IPS DF 6.9 (cell line): ENCODE results near the gene ARL14EPL.

Source experiments
- DNase-seq: peaks from one replicate; pipeline ENCODE4 v3.0.0-alpha.2; 2013; ENCODE audit warnings: low read depth, low spot score
- H3K27ac ChIP-seq: one replicate; pipeline ENCODE4 v1.5.1; 2013; ENCODE audit warnings: low read length, control low read depth
- H3K27me3 ChIP-seq: 2 replicates; pipeline ENCODE4 v1.6.1; 2013; ENCODE audit warnings: mild to moderate bottlenecking, low read length; ENCODE audit not compliant: control insufficient read depth, insufficient read depth
- H3K36me3 ChIP-seq: 2 replicates; pipeline ENCODE4 v1.6.1; 2013; ENCODE audit warnings: low read length; ENCODE audit not compliant: control insufficient read depth, insufficient read depth
- H3K4me1 ChIP-seq: 2 replicates; pipeline ENCODE4 v1.6.1; 2013; ENCODE audit warnings: low read length; ENCODE audit not compliant: control insufficient read depth, insufficient read depth
- H3K4me3 ChIP-seq: 2 replicates; pipeline ENCODE4 v1.5.1; 2013; ENCODE audit warnings: mild to moderate bottlenecking, low read length
- H3K9me3 ChIP-seq: 2 replicates; pipeline ENCODE4 v1.6.1; 2013; ENCODE audit warnings: low read length, inconsistent platforms; ENCODE audit not compliant: control insufficient read depth, insufficient read depth
- WGBS: extraction: QIAGEN DNeasy Blood & Tissue Kit; methylation state at CpG from one replicate; pipeline ENCODE4 v1.1.7; 2013; ENCODE audit warnings: mixed read lengths, missing lambda C conversion rate; ENCODE audit not compliant: insufficient read length, insufficient coverage; 5-methylcytosine and 5-hydroxymethylcytosine counted together

Gene ARL14EPL

DNA sequence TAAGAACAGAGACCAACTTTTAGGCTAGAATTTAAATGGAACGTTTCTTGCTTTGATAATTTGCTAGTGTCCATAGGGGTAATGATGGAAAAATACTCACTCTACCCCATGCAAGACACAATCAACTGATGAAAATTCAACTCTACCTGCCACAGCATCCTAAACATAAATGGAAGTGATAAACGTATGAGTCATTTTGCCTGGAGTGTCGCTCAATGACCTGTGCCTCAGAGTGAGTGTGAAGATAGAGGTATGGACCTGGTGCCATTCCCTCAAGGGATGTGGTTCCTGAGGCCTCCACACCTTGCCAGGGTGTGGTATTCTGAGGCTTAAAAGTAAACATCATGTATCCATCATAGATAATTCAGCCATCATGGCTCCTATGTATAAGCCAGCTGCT lies 14.0 kb downstream of the ARL14EPL start:
- Histone ChIP-seq H3K4me1 (no peaks in the 10 kb centered on the region), H3K9me3 (no peaks in the 10 kb centered on the region), H3K4me3 (no peak overlapping the region), H3K36me3 (no peaks in the 10 kb centered on the region; the same call in 1 of the 2 replicates), H3K27me3 (no peaks in the 10 kb centered on the region), H3K27ac (no peak overlapping the region)
- no CpG with 5 or more reads among the region's 3 CpGs for WGBS
- no peak for DNase-seq

DNA sequence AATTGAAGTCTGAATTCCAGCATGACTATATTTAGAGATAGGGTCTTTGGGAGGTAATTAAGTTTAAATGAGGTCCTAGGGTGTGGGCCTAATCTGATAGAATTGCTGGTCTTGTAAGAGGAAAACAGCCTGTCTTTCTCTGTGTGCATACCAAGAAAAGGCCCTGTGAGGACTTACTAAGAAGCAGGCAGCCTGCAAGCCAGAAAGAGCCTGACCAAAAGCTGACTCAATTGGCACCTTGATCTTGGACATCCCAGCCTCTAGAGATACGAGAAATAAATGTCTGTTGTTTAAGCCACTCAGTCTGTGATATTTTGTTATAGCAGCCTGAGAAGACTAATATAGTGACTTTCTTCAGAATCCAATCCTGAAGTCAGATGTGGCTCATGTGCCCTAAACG lies 14.6 kb downstream of the ARL14EPL start:
- no CpG with 5 or more reads among the region's 2 CpGs for WGBS
- DNase-seq, result no peak
- no peaks in the 10 kb centered on the region for H3K4me1 ChIP-seq
- H3K4me3 ChIP-seq, result no peak overlapping the region
- no peaks in the 10 kb centered on the region for H3K9me3 ChIP-seq
- H3K27ac ChIP-seq, result no peak overlapping the region
- no peaks in the 10 kb centered on the region for H3K27me3 ChIP-seq
- no peaks in the 10 kb centered on the region; the same call in 1 of the 2 replicates for H3K36me3 ChIP-seq

DNA sequence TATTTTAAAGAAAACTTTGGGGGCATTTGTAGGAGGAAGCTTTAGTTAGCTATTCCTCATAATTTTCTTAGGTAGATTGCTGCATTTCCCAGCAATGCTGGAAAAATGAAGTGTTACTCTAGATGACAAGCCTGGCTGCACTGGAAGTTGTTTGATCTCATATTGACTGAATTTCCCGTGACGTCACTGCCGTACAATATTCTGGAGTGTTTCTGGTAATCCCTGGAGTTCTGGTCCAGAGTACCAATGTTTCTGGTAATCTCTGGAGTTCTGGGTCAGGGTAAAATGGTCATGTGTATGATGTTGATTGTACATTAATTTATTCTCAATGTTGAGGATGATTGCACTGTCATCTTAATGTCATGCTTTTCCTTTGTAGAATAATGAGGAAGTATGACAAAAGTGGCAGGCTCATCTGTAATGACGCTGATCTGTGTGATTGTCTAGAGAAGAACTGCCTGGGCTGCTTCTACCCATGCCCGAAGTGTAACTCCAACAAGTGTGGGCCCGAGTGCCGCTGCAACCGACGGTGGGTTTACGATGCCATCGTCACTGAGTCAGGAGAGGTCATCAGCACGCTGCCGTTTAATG lies 26.2 kb downstream of the ARL14EPL start:
- no peaks in the 10 kb centered on the region for H3K27me3 ChIP-seq
- no CpG with 5 or more reads among the region's 13 CpGs for WGBS
- DNase-seq, result no peak
- no peak overlapping the region for H3K4me3 ChIP-seq
- H3K27ac ChIP-seq, result no peak overlapping the region
- no peaks in the 10 kb centered on the region for H3K4me1 ChIP-seq
- no peaks in the 10 kb centered on the region for H3K9me3 ChIP-seq
- H3K36me3 ChIP-seq, result no peaks in the 10 kb centered on the region

DNA sequence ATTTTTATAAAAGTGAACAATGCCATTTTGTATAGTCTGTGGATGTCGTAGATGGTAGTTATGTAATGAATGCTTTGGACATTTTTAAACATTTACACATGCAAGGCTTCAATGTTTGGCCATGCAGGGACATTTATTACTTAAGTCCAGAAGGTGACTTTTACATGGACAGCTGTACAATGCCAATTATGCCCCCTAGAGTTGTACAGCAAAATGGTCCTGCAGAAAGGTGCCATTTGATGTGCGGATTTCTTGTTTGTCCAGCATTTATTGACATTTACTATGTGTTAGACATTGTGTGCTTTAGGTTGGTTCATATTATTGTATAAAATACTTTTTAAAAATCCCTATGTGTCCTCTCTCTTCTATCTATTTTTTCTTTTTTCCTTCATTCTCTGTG lies 30.1 kb downstream of the ARL14EPL start:
- WGBS, result no CpG with 5 or more reads among the region's 2 CpGs
- no peak for DNase-seq
- H3K36me3 ChIP-seq, result no peaks in the 10 kb centered on the region
- H3K9me3 ChIP-seq, result no peaks in the 10 kb centered on the region
- H3K4me1 ChIP-seq, result no peaks in the 10 kb centered on the region
- no peaks in the 10 kb centered on the region for H3K27me3 ChIP-seq
- no peak overlapping the region for H3K27ac ChIP-seq
- no peak overlapping the region for H3K4me3 ChIP-seq

DNA sequence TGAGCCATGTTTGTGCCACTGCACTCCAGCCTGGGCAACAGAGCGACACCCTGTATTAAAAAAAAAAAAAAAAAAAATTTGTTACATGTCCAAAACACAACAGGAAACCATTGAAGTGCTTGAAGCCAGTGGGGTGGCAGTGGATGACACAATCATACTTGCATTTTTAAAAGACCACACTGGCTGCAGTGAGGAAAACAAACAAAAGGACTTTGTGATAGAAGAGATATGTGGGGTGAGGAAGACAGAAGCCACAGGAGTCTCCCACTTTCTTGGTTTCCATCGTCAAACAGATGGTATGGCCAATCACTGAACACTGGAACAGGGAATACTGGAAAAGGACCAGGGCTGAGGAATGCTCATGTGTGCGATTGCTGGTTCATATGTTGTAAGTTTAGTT lies 31.7 kb downstream of the ARL14EPL start:
- Histone ChIP-seq H3K9me3 (no peaks in the 10 kb centered on the region), H3K27me3 (no peaks in the 10 kb centered on the region), H3K4me3 (no peak overlapping the region), H3K36me3 (no peaks in the 10 kb centered on the region), H3K4me1 (no peaks in the 10 kb centered on the region), H3K27ac (no peak overlapping the region)
- DNase-seq, result no peak
- WGBS, result no CpG with 5 or more reads among the region's 3 CpGs

DNA sequence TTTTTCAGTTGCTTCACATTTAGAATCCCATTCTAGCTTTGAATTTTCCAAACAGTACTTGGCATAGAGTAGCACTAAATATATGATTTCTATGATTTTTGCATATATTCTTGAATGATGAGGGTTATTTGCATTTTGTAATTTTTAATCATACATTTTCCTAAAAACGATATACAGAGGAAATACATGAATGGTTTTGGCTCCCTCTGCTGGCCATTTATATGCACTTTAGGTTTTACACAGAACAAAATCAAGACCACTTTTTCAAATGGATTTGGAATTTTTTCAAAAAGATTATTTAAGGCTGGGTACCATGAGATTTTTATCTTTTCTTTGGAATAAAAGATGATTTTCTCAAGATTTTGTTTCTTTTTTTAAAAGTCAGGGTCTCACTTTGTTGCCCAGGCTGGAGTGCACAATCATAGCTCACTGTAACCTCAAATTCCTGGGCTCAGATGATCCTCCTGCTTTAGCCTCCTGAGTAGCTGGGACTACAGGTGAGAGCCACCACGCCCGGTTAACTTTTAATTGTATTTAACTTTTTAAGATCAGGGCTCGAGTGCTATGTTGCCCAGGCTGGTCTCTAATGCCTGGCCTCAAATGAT lies 35.9 kb downstream of the ARL14EPL start:
- Histone ChIP-seq H3K9me3 (no peaks in the 10 kb centered on the region), H3K27me3 (no peaks in the 10 kb centered on the region), H3K36me3 (no peaks in the 10 kb centered on the region), H3K4me3 (no peak overlapping the region), H3K4me1 (no peaks in the 10 kb centered on the region), H3K27ac (no peak overlapping the region)
- DNase-seq, result no peak
- WGBS, result no CpG with 5 or more reads among the region's 4 CpGs

DNA sequence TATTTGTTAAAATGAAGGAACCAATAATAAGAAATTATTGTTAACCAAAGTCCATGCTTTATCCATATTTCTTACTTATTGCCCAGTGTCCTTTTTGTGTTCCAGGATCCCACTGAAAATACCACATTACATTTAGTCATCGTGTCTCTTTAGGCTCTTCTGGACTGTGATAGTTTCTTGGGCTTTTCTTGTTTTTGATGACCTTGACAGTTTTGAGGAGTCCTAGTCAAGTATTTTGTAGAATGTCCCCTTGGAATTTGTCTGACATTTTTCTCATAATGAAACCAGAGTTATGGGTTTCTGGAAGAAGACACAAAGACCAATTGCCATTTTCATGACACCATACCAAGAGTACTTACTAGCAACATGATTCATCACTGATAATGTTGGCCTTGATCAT lies 38.9 kb downstream of the ARL14EPL start:
- no CpG with 5 or more reads among the region's 1 CpG for WGBS
- no peaks in the 10 kb centered on the region for H3K9me3 ChIP-seq
- no peak overlapping the region for H3K27ac ChIP-seq
- H3K4me1 ChIP-seq, result no peaks in the 10 kb centered on the region
- no peak overlapping the region for H3K4me3 ChIP-seq
- DNase-seq, result no peak
- no peaks in the 10 kb centered on the region for H3K36me3 ChIP-seq
- H3K27me3 ChIP-seq, result no peaks in the 10 kb centered on the region

DNA sequence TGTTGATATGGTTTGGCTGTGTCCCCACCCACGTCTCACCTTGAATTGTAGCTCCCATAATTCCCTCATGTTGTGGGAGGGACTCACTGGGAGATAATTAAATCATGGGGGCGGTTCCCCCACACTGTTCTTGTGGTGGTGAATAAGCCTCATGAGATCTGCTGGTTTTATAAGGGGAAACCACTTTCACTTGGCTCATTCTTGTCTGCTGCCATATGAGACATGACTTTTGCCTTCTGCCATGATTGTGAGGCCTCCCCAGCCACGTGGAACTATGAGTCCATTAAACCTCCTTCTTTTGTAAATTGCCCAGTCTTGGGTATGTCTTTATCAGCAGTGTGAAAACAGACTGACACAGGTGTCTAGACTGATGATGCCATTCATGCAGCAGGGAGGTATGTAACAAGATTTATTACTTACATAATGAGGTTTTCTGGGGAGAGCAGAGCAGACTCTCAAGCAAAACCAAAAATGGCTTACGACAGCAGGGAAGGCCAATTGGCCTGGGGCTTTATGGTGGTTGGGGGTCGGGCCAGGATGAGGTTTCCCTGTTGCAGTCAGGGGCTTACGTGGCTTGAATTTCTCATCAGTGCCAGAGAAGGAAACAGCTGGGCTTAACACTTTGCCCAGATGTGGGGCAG lies 43.0 kb downstream of the ARL14EPL start:
- H3K27me3 ChIP-seq, result no peaks in the 10 kb centered on the region
- H3K27ac ChIP-seq, result no peak overlapping the region
- no peaks in the 10 kb centered on the region for H3K36me3 ChIP-seq
- no peaks in the 10 kb centered on the region for H3K4me1 ChIP-seq
- no peaks in the 10 kb centered on the region for H3K9me3 ChIP-seq
- no peak overlapping the region for H3K4me3 ChIP-seq
- WGBS, result no CpG with 5 or more reads among the region's 6 CpGs
- no peak for DNase-seq

DNA sequence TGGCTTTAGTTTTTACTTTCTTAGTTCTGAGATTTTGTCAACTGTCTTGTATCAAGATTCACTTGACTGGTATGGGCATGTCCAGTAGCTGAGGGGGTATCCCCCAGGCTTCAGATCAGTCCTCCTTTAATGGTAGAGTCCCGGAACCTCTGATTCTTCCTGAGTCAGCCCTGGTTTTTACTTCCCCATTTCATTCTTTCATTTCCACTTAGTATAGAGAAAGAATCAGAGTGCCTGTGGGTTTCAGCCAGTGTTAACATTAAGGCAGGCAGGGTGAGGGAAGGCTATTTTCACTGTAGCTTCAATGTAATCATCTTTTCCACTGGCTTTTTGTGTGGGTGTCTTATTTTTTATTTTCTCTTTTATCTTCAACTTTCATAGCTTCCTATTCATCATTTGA lies 44.2 kb downstream of the ARL14EPL start:
- Histone ChIP-seq H3K9me3 (no peaks in the 10 kb centered on the region), H3K27ac (no peak overlapping the region), H3K4me1 (no peaks in the 10 kb centered on the region), H3K27me3 (no peaks in the 10 kb centered on the region), H3K4me3 (no peak overlapping the region), H3K36me3 (no peaks in the 10 kb centered on the region)
- no peak for DNase-seq
- WGBS, result no CpG with 5 or more reads among the region's 1 CpG

DNA sequence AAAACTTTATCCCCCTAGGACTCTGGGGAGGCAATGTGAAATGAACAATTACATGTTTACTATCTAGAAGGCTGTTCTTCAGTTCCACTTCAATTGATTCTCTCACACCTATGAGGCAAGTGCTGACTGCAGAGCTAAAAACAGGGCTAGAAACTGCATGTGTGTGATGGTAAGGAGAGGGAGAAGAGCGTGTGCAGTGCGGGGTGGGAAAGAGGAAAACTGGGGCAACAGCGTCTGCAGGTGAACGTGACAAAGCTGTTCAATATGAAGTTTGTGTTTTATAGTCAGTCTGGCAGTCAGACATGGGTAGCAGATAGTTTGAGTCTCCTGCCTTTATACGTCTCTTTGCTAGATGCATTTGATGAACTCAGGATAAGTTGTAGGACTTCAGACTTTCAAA lies 45.9 kb downstream of the ARL14EPL start:
- Histone ChIP-seq H3K27me3 (no peaks in the 10 kb centered on the region), H3K27ac (no peak overlapping the region), H3K36me3 (no peaks in the 10 kb centered on the region), H3K9me3 (no peaks in the 10 kb centered on the region), H3K4me1 (no peaks in the 10 kb centered on the region), H3K4me3 (no peak overlapping the region)
- no peak for DNase-seq
- WGBS, result no CpG with 5 or more reads among the region's 5 CpGs

DNA sequence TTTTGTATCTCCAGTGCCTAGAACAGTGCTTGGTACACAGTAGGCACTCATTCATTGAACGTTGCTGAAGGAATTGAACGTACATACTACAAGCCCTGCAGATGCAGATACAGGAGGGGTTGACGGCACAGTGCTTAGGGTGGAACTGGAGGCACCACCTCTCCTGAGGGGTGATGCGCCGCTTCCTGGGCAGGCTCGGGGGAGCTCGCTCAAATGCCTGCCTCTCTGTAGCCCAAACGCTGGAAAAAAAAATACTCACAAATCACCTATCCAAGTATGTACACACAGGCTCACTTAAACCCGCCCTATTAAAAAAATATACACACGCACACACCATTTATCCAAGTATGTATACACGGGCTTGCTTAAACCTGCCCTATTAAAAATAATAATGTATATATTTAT lies 52.0 kb downstream of the ARL14EPL start:
- Histone ChIP-seq H3K36me3 (no peaks in the 10 kb centered on the region), H3K27me3 (no peaks in the 10 kb centered on the region), H3K9me3 (no peaks in the 10 kb centered on the region), H3K4me3 (peak overlapping the region; percentile 100; the same call in 1 of the 2 replicates), H3K27ac (no peak overlapping the region), H3K4me1 (peaks cover 4% of the 10 kb centered on the region; the same call in 1 of the 2 replicates)
- no peak for DNase-seq
- WGBS, result no CpG with 5 or more reads among the region's 11 CpGs
